H1 (cell line): ENCODE measurements around the gene MACROD1. TPM values are rescaled to one million over a fixed set of nuclear protein-coding genes. Genes with fewer than 3 reads are reported as not detected.

Experiments used
- BCL11A ChIP-seq, 2 experiments: IDR thresholded peaks; one replicate each; pipeline ENCODE4 v1.6.1; 2011; ENCODE audit warnings: low read depth in 2 of 2, low read length in 2 of 2, mild to moderate bottlenecking in 2 of 2
- BRCA1 ChIP-seq: IDR thresholded peaks from 2 replicates; pipeline ENCODE4 v1.6.1; 2012; ENCODE audit warnings: low read depth, low read length, improper control_type of control experiment
- CHD1 ChIP-seq: IDR thresholded peaks from 2 replicates; pipeline ENCODE4 v1.6.1; 2012; ENCODE audit warnings: low read depth, low read length, improper control_type of control experiment
- CHD7 ChIP-seq: fragments of 300-600 bp; sonication (generic); IDR thresholded peaks from 2 replicates; pipeline ENCODE4 v1.7.1; 2012; ENCODE audit warnings: low read length, moderate library complexity, mild to moderate bottlenecking, inconsistent platforms; ENCODE audit not compliant: insufficient replicate concordance
- HDAC6 ChIP-seq: IDR thresholded peaks from one replicate; pipeline ENCODE4 v1.7.1; 2012; ENCODE audit warnings: low read depth, mild to moderate bottlenecking, inconsistent platforms, low read length, moderate library complexity
- POLR2A ChIP-seq, 2 experiments: IDR thresholded peaks; 1 replicate in 1 of 2; 2 replicates in 1 of 2; pipeline ENCODE4 v1.6.1; 2011; ENCODE audit warnings: low read depth in 2 of 2, low read length in 2 of 2, mild to moderate bottlenecking in 2 of 2; ENCODE audit errors: control extremely low read depth in 1 of 2
- RFX5 ChIP-seq: IDR thresholded peaks from 2 replicates; pipeline ENCODE4 v1.6.1; 2011; ENCODE audit warnings: low read depth, low read length, improper control_type of control experiment, borderline replicate concordance
- RNF2 ChIP-seq: fragments of 200-900, 300-1000 bp; sonication (generic); IDR thresholded peaks from 2 replicates; pipeline ENCODE4 v1.7.1; 2016; ENCODE audit warnings: borderline replicate concordance, low read depth, mild to moderate bottlenecking, antibody characterized with exemption, low read length; ENCODE audit not compliant: poor library complexity, severe bottlenecking; ENCODE audit errors: missing control alignments
- SAP30 ChIP-seq: fragments of 300-600 bp; sonication (generic); IDR thresholded peaks from 2 replicates; pipeline ENCODE4 v1.7.1; 2012; ENCODE audit warnings: low read length, moderate library complexity, mild to moderate bottlenecking, inconsistent platforms; ENCODE audit not compliant: insufficient read depth, insufficient replicate concordance
- SIX5 ChIP-seq: IDR thresholded peaks from 2 replicates; pipeline ENCODE4 v1.6.1; 2011; ENCODE audit warnings: mild to moderate bottlenecking, low read depth, low read length
- SRF ChIP-seq: IDR thresholded peaks from 2 replicates; pipeline ENCODE4 v1.6.1; 2011; ENCODE audit warnings: mild to moderate bottlenecking, low read depth, low read length, moderate library complexity
- TAF7 ChIP-seq: optimal IDR thresholded peaks from 2 replicates; pipeline ENCODE3; 2011; ENCODE audit warnings: low read depth, mild to moderate bottlenecking, inconsistent platforms, low read length, moderate library complexity, borderline replicate concordance
- polyA plus RNA-seq, 7 experiments: library from polyadenylated mRNA; depleted of rRNA in 3 of 7; stranded (reverse) in 5 of 7; unstranded in 2 of 7; fragments of >200 nt in 5 of 7; fragments of 200-250 nt in 2 of 7; gene quantifications; 1 replicate in 5 of 7; 2 replicates in 1 of 7; 4 replicates in 1 of 7; pipeline versions ENCODE4 v1.2.1 to v1.2.3, GENCODE V29; 2011 to 2013; ENCODE audit warnings: missing spikeins in 2 of 7, mixed read lengths in 2 of 7
- total RNA-seq: library from RNA; stranded (reverse); fragmentation: NEBNext Ultra II Directional; extraction: Animal tissue kit (Norgen Biotek cat#: 25700); gene quantifications from 2 replicates; pipeline ENCODE4 v1.2.1, GENCODE V29; 2021

The MACROD1 gene
- total and polyA plus RNA-seq, 2 of the 8 experiments (the other 6 are each of a cell fraction or from before 2014, with no cell fraction given), result 19.5 to 34.1 TPM

GRCh38 chr11:64134963-64135362 is 30.9 kb downstream of the MACROD1 start (continued):
- no peak for TF ChIP-seq CHD7
- no peak for TF ChIP-seq SRF
- no peak for TF ChIP-seq BRCA1
- TF ChIP-seq POLR2A (IDR thresholded peaks at IDR 0.05; ENCODE audit: control extremely low read depth in 1 of 2, low read depth in 2 of 2, low read length in 2 of 2), result no peak
- TF ChIP-seq SAP30, result no peak
- TF ChIP-seq BCL11A (IDR thresholded peaks at IDR 0.05; ENCODE audit: low read depth in 2 of 2, low read length in 2 of 2), result no peak
- no peak for TF ChIP-seq RNF2
- TF ChIP-seq HDAC6, result no peak
- no peak for TF ChIP-seq CHD1
- TF ChIP-seq SIX5, result no peak
- TF ChIP-seq TAF7, result no peak
- TF ChIP-seq RFX5, result no peak
